ENCODE measurements around the gene ARHGEF4. TPM values are rescaled to one million over a fixed set of nuclear protein-coding genes. Genes with fewer than 3 reads are reported as not detected.

Gene ARHGEF4
- total RNA-seq, 1 donor from 2014 or later, result 4.8 TPM

DNA sequence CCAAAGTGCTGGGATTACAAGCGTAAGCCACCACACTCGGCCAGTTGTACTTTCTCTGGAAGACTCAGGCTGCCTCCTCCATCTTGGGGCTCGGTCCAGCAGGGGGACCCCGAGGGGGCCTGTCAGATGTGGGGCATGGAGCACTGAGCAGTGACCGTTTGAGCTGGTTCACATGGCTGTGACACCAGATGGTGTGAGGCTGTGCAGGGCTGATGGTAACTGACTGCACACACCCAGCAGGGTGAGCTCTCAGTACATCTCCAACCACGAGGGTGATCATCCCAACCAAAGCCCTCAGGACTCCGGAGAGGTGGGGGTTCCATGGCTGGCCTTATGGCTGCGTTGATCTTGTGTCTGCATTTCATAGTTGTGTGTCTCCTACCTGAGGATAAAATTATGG, 193.1 kb downstream of the ARHGEF4 start:
- H3K27me3 Mint-ChIP-seq (ENCODE audit: low read depth, unreplicated experiment), result peaks cover 48% of the 10 kb centered on the region
- no peak overlapping the region for H3K4me3 ChIP-seq (ENCODE audit: insufficient read depth, low read depth, low read length)
- peaks cover 11% of the 10 kb centered on the region for H3K9me3 ChIP-seq (ENCODE audit: insufficient read depth, low read depth, low read length)
- H2AFZ ChIP-seq (ENCODE audit: low read depth, low read length), result no peak overlapping the region
- H3K27ac ChIP-seq (ENCODE audit: low read depth, low read length), result no peak overlapping the region
- no peak overlapping the region for H3K9ac ChIP-seq (ENCODE audit: low read length)
- H3K9me3 Mint-ChIP-seq (ENCODE audit: unreplicated experiment), result peaks cover 11% of the 10 kb centered on the region
- no peaks in the 10 kb centered on the region for H3K4me1 Mint-ChIP-seq (ENCODE audit: low read depth, unreplicated experiment)
- H3K4me2 ChIP-seq (ENCODE audit: low read length), result no peak overlapping the region
- FAIRE-seq (no peak), DNase-seq (ENCODE audit: low read depth) (no peak)
- no peaks in the 10 kb centered on the region for H3K36me3 Mint-ChIP-seq (ENCODE audit: low read depth, unreplicated experiment)
- no peaks in the 10 kb centered on the region for H3K79me2 ChIP-seq (ENCODE audit: insufficient read depth, low read length)
- no peaks in the 10 kb centered on the region for H3K36me3 ChIP-seq (ENCODE audit: insufficient read depth, low read length)
- TF ChIP-seq EZH2 (IDR thresholded peaks at IDR 0.05; ENCODE audit: insufficient read depth, low read length), result no peak
- H3K4me1 ChIP-seq (ENCODE audit: insufficient read depth, low read length), result no peaks in the 10 kb centered on the region
- H3K27ac Mint-ChIP-seq (ENCODE audit: unreplicated experiment), result no peak overlapping the region
- no peaks in the 10 kb centered on the region for H4K20me1 ChIP-seq (ENCODE audit: insufficient read depth, low read length)
- peaks cover 11% of the 10 kb centered on the region for H3K27me3 ChIP-seq (ENCODE audit: insufficient read depth, low read length)
- no peak overlapping the region for H3K4me3 Mint-ChIP-seq (ENCODE audit: unreplicated experiment)

DNA sequence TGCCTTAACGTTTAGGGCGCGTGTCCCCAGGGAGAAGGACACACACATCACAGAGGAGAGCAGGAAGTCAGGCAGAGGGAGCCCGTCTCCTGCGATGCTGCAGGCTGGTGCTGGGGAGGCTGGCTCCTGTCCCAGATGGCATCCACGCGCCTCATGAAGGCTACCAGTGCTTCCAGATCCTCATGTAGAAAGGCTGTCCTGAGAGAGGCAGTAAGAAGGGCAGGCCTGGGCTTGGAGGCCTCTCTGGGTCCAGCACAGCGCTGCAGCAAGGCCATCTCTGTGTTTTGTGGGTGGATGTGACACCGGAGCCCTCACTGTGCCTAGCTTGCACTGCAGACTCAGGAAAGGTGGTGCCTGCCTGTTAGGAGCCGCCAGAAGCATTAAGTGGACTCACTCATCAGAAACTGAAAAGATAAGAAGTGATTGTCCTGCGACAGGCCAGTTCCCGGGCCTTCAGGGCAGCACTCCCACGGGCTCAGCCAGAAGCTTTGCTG, 193.8 kb downstream of the ARHGEF4 start:
- Histone ChIP-seq H2AFZ (ENCODE audit: low read depth, low read length) (no peak overlapping the region), H3K79me2 (ENCODE audit: insufficient read depth, low read length) (no peaks in the 10 kb centered on the region), H3K4me2 (ENCODE audit: low read length) (no peak overlapping the region), H3K36me3 (ENCODE audit: insufficient read depth, low read length) (no peaks in the 10 kb centered on the region), H3K4me1 (ENCODE audit: insufficient read depth, low read length) (no peaks in the 10 kb centered on the region), H3K9me3 (ENCODE audit: insufficient read depth, low read depth, low read length) (peaks cover 11% of the 10 kb centered on the region), H4K20me1 (ENCODE audit: insufficient read depth, low read length) (no peaks in the 10 kb centered on the region), H3K27me3 (ENCODE audit: insufficient read depth, low read length) (peaks cover 9% of the 10 kb centered on the region), H3K4me3 (ENCODE audit: insufficient read depth, low read depth, low read length) (no peak overlapping the region), H3K9ac (ENCODE audit: low read length) (no peak overlapping the region), H3K27ac (ENCODE audit: low read depth, low read length) (no peak overlapping the region)
- H3K9me3 Mint-ChIP-seq (ENCODE audit: unreplicated experiment), result peaks cover 9% of the 10 kb centered on the region
- H3K4me1 Mint-ChIP-seq (ENCODE audit: low read depth, unreplicated experiment), result no peaks in the 10 kb centered on the region
- no peak for TF ChIP-seq EZH2 (IDR thresholded peaks at IDR 0.05; ENCODE audit: insufficient read depth, low read length)
- TF ChIP-seq, protein P1, sequence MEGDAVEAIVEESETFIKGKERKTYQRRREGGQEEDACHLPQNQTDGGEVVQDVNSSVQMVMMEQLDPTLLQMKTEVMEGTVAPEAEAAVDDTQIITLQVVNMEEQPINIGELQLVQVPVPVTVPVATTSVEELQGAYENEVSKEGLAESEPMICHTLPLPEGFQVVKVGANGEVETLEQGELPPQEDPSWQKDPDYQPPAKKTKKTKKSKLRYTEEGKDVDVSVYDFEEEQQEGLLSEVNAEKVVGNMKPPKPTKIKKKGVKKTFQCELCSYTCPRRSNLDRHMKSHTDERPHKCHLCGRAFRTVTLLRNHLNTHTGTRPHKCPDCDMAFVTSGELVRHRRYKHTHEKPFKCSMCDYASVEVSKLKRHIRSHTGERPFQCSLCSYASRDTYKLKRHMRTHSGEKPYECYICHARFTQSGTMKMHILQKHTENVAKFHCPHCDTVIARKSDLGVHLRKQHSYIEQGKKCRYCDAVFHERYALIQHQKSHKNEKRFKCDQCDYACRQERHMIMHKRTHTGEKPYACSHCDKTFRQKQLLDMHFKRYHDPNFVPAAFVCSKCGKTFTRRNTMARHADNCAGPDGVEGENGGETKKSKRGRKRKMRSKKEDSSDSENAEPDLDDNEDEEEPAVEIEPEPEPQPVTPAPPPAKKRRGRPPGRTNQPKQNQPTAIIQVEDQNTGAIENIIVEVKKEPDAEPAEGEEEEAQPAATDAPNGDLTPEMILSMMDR (IDR thresholded peaks at IDR 0.05; ENCODE audit: insufficient read depth, low read depth, low read length), result no peak
- no peak overlapping the region for H3K4me3 Mint-ChIP-seq (ENCODE audit: unreplicated experiment)
- no peak overlapping the region for H3K27ac Mint-ChIP-seq (ENCODE audit: unreplicated experiment)
- H3K36me3 Mint-ChIP-seq (ENCODE audit: low read depth, unreplicated experiment), result no peaks in the 10 kb centered on the region
- no peak for DNase-seq (ENCODE audit: low read depth)
- peaks cover 42% of the 10 kb centered on the region for H3K27me3 Mint-ChIP-seq (ENCODE audit: low read depth, unreplicated experiment)
- FAIRE-seq, result no peak

DNA sequence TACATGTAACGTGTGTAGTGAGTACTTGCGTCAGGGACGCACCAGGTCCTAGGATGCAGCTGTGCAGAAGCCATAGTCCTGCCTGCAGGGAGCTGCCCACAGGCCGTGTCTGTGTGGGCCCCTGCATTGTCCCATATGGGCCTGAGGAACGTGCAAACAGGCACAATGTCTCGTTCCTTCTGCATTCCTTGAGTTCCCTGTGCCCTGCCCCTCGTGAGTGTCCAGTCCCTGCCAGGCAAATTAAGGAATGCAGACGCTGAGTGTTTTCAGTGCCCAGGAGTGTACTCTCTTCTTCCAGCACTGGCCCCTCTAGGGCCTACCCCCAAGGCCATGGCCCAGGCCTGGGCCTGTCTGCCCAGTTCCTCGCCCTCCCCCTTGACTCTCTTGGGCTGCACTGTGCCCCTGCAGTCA, 194.7 kb downstream of the ARHGEF4 start:
- Mint-ChIP-seq H3K9me3 (ENCODE audit: unreplicated experiment) (peaks cover 9% of the 10 kb centered on the region), H3K4me1 (ENCODE audit: low read depth, unreplicated experiment) (no peaks in the 10 kb centered on the region), H3K27ac (ENCODE audit: unreplicated experiment) (no peak overlapping the region), H3K27me3 (ENCODE audit: low read depth, unreplicated experiment) (peaks cover 47% of the 10 kb centered on the region), H3K36me3 (ENCODE audit: low read depth, unreplicated experiment) (peaks cover 2% of the 10 kb centered on the region), H3K4me3 (ENCODE audit: unreplicated experiment) (no peak overlapping the region)
- Histone ChIP-seq H2AFZ (ENCODE audit: low read depth, low read length) (no peak overlapping the region), H3K4me1 (ENCODE audit: insufficient read depth, low read length) (no peaks in the 10 kb centered on the region), H3K27ac (ENCODE audit: low read depth, low read length) (no peak overlapping the region), H3K9ac (ENCODE audit: low read length) (no peak overlapping the region), H3K9me3 (ENCODE audit: insufficient read depth, low read depth, low read length) (peaks cover 11% of the 10 kb centered on the region), H3K79me2 (ENCODE audit: insufficient read depth, low read length) (no peaks in the 10 kb centered on the region), H3K27me3 (ENCODE audit: insufficient read depth, low read length) (peaks cover 14% of the 10 kb centered on the region), H3K4me3 (ENCODE audit: insufficient read depth, low read depth, low read length) (no peak overlapping the region), H4K20me1 (ENCODE audit: insufficient read depth, low read length) (no peaks in the 10 kb centered on the region), H3K4me2 (ENCODE audit: low read length) (no peak overlapping the region), H3K36me3 (ENCODE audit: insufficient read depth, low read length) (no peaks in the 10 kb centered on the region)
- FAIRE-seq (no peak), DNase-seq (ENCODE audit: low read depth) (no peak)
- TF ChIP-seq EZH2 (IDR thresholded peaks at IDR 0.05; ENCODE audit: insufficient read depth, low read length), result no peak
- TF ChIP-seq, protein P1 (IDR thresholded peaks at IDR 0.05; ENCODE audit: insufficient read depth, low read depth, low read length), result no peak

Data from astrocyte (in vitro differentiated cells and primary cell).